ENCODE results near the gene SCO2.
"Not testable (repeated sequence)": the region's sequence is repeated elsewhere in the genome, so short reads cannot be mapped to it uniquely, and the experiment has no call there.

Gene SCO2

DNA sequence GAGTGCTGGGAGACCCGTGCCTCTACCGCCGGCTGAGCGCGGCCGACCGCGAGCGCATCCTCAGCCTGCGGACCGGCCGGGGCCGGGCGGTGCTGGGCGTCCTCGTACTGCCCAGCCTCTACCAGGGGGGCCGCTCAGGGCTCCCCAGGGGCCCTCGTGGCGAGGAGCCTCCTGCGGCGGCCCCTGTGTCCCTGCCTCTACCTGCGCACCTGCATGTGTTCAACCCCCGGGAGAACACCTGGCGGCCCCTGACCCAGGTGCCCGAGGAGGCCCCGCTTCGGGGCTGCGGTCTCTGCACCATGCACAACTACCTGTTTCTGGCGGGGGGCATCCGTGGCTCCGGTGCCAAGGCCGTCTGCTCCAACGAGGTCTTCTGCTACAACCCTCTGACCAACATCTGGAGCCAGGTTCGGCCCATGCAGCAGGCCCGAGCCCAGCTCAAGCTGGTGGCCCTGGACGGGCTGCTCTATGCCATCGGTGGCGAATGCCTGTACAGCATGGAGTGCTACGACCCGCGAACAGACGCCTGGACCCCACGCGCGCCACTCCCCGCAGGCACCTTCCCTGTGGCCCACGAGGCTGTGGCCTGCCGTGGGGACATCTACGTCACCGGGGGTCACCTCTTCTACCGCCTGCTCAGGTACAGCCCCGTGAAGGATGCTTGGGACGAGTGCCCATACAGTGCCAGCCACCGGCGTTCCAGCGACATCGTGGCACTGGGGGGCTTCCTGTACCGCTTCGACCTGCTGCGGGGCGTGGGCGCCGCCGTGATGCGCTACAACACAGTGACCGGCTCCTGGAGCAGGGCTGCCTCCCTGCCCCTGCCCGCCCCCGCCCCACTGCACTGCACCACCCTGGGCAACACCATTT lies 23.8 kb upstream of the SCO2 start:
- DNase-seq = no peak

DNA sequence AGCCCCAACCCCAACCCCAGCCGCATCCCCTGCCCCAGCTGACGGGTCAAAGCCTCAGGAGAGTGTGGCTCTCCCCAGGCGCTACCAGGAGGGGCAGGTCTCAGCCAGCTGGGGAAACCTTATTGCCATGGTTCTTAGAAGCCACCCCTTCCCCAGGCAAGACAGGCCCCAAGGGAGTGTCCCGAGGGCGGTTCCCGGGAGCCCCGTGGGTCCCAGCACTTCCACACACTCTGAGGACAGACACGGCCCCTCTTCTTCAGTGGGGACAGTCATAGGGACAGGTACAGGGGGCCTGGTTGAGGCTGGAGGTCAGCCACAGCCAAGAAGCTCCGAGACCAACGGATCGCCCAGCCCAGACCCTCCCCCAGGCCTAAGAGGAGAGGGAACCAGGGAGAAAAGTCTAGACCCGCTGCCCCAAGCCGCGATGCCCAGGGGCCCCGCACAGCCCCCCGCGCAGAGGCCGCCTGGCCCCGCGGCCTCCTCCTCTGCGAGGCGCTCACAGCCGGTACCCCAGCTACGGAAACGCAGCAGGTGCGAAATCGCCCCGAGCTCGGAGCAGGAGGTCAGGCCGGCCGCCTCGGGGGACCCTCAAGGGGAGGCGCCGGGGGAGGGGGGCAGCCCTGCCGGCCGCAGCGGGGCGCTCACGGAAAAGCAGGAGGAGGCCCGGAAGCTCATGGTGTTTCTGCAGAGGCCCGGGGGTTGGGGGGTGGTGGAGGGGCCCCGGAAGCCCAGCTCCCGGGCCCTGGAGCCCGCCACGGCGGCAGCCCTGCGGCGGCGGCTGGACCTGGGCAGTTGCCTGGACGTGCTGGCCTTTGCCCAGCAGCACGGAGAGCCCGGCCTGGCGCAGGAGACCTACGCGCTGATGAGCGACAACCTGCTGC lies 22.9 kb upstream of the SCO2 start:
- no peak for DNase-seq

GRCh38 chr22:50547263-50547985 lies 22.0 kb upstream of the SCO2 start:
- no peak for DNase-seq

DNA sequence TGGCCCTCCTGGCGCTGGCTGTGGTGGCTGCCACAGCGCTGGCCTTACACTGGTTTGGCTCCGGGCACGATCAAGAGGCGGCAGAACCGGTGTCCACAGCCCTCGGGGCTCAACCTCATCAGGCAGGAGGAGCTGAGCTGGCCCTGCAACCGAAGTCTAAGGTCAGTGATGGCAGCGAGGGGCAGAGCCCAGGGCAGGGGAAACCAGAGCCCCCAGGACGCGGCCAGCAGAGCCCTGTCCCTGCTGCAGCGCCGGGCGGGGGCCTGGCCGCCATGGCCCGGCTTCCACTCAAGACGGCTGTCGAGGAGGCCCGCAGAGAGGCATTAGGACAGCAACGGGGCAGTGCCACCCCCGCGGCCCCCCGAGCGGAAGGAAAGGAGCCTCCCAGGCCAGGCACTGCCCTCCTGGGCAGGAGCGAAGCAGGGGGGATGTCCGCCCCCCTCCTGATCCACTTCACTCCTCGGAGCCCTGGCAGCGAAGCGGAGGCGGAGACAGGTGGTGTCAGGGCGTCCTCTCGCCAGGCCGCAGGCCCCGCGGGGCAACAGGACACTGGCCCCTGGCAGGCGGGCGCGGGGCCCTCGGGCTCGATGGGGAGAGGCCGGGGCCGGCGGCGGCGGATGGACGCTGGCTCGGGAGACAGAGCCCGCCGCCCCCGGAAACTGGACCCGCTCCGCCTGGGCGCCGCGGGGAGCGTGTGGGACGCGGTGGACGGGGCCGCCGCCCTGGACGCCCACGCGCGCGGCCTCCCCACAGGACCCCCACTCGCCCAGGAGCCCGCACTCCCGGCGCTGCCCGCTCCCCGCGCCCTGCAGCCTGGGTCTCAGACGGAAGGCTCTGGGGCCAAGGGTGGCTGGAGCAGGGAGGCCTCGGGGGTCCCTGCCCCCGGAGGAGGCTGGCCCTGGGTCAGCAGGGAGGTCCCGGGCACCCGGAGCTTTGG lies 21.2 kb upstream of the SCO2 start:
- DNase-seq = no peak

DNA sequence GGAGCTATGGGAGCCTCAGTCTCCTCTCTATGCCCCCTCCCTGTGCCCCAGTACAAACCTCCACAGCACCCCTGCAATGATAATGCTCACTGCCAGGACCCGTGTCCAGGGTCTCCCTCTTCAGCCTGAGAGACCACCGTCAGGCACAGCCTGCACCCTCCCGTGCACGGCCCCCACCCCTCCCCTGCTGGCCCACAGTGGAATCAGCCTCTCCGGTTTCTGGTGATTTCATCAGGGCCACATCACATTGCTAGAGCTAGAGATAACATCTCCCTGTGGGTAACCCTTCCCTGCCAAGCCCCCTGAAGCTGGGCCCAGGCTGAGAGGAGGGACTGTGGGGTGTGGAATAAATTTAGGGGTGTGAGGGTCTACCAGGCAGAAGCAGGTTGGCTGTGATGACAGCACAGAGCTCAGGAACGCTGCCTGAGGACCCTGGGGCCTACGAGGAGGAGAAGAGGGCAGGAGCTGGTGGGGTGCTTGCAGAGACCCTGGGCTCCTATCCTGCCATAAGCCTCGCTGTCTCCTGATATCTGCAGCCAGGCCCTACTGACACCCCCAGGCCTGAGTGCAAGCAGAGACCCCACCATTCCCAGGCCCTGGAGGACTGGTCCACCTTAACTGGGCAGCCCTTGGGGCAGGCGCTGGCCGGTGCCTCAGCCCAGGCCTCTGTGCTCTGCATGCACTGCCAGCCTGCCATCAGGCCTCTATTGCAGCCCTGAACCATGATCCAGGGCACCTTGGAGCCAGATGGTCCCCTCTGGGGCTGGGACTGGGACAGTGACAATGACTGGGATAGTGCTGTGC lies 20.3 kb upstream of the SCO2 start, which contains the start of gene KLHDC7B:
Gene KLHDC7B, plus strand, starts transcription at position 378 of the 804 bp plus-strand sequence. Its CDS starts 345 bp downstream, at position 723.
- DNase-seq = no peak

DNA sequence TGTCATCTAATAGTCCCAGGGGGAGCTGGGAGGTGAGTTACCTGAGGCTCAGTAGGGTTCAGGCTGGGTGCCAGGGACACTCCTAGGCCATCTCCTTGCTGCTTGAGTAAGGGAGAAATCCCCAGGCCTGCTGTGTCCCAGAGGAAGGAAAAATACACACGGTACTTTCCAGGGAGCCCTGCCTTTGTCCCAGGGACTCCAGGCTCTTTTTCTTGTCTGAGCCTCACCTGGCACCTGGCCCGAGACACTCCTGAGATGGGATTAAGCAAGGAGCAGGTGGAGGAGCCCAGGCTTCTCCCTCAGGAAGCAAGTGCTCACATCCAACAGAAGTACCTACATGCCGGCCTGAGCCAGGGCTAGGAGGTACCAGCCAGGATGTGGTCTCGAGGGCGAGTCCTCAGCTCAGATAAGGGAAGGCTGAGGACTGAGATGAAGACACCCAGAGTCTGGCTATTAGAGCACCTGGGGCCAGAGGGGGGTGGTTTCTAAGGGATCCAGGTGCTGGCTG lies 19.4 kb upstream of the SCO2 start:
- DNase-seq = no peak

DNA sequence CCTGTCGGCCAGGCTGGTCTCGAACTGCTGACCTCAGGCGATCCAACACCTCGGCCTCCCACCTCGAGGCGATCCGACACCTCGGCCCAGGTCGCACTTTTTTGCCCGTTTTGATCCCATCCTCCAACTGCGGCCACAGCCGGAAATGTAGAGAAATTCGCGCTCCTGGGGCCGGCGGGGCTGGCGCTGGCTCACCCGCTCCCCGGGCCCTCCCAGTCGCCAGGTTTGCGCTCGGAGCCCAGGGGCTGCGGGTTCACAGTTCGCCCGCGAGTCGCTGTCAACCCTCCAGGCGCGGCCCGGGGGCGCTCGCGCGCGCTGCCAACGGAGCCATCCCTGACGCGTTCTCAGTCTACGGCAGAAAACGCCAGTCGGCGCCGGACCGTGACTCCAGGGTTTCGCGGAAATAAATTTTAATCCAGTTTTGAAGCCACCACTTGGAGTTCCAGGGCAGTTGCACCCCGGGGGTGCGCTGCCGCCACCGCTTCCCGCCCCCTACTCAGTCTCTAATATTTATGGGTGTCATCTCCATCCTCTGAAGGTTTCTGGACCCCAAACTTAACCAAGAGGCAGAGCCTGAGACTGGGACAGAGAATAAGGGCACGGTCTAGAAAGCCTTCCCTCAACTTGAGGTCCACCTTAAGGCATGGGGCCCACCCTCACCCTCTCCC lies 18.8 kb upstream of the SCO2 start:
- DNase-seq = peak; percentile 14

- no peak for DNase-seq
Measured at GRCh38 chr22:50542416-50542927, 17.1 kb upstream of the SCO2 start.

DNA sequence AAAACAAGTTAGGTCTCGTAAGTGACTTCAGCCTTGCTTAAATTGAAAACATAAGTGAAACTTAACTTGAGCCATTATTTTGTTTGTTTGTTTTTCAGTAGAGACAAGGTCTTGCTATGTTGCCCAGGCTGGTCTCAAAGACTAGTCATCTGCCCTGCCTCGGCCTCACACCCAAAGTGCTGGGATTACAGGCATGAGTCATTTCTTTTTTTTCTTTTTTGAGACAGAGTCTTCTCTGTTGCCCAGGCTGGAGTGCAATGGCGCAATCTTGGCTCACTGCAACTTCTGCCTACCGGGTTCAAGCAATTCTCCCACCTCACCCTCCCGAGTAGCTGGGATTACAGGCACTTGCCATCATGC lies 16.2 kb upstream of the SCO2 start:
- DNase-seq = not testable (repeated sequence)

GRCh38 chr22:50540381-50540780 lies 15.0 kb upstream of the SCO2 start:
- DNase-seq = no peak

- DNase-seq = no peak
Measured at GRCh38 chr22:50537765-50538164, 12.4 kb upstream of the SCO2 start.

- no peak for DNase-seq
Measured at GRCh38 chr22:50536226-50536625, 10.8 kb upstream of the SCO2 start.

DNA sequence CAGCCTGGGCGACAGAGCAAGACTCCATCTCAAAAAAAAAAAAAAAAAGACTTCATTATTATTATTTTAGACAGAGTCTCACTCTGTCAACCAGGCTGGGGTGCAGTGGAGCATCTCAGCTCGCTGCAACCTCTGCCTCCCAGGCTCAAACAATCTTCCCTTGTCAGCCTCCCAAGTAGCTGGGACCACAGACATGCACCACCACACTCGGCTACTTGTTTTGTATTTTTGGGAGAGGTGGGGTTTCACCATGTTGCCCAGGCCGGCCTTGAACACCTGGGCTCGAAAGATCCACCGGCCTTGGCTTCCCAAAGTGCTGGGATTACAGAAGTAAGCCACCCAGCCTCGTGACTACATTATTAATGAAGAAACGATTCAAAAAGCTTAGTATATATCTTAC lies 9.7 kb upstream of the SCO2 start:
- no peak for DNase-seq

GRCh38 chr22:50533856-50534711 lies 8.7 kb upstream of the SCO2 start:
- DNase-seq = peak; percentile 50

- no peak for DNase-seq
Measured at GRCh38 chr22:50532824-50533796, 7.7 kb upstream of the SCO2 start.

GRCh38 chr22:50531962-50532674 lies 6.7 kb upstream of the SCO2 start:
- peak; percentile 39 for DNase-seq

DNA sequence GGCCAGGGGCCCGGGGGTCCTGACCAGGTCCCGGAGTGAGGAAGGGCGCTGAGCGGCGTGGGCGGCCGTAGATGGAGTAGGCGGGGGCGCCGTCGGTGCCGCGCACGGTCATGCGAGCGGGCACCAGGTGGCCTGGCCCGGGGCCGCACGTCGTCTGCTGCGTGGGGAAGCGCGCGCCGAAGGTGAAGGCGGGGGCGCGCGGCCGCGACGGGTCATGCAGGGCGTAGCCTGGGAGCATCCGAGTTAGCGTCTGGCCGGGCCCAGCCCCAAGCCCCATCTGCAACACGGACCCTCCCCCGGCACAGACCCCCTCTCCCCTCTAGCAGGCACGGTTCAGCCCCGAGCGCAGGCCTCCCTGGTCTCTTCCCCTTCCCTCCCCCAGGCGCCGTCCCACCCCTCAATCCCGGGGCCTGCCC lies 6.2 kb upstream of the SCO2 start:
- no peak for DNase-seq
